Lung (tissue), 12 donors: ENCODE measurements around the gene NCK1. TPM values are rescaled to one million over a fixed set of nuclear protein-coding genes. Genes with fewer than 3 reads are reported as not detected.
A peak's percentile ranks its signal among the peaks of the same experiment; 100 is the strongest.

Experiments used
- ATAC-seq: fragments of 200-7000 bp; cut with Tn5 transposase; one replicate; pipeline ENCODE4 v1.9.1; 2020; ENCODE audit warnings: moderate number of reproducible peaks; ENCODE audit not compliant: insufficient read depth, low FRiP score
- DNase-seq, 3 donors: peaks; one replicate each; pipeline ENCODE4 v3.0.0-alpha.2; 2013 to 2017
- H3K27ac ChIP-seq, 2 donors: one replicate each; pipeline ENCODE4 v1.5.1; 2013; ENCODE audit warnings: mild to moderate bottlenecking in 2 of 2, moderate library complexity in 2 of 2, control low read depth in 1 of 2, inconsistent platforms in 1 of 2, low read depth in 1 of 2, low read length in 1 of 2
- H3K27me3 ChIP-seq, 3 donors: one replicate each; pipeline ENCODE4 v1.5.1; 2013; ENCODE audit warnings: low read length in 2 of 3; ENCODE audit not compliant: control insufficient read depth in 3 of 3, insufficient read depth in 3 of 3
- H3K36me3 ChIP-seq, 4 donors: one replicate each; pipeline ENCODE4 v1.5.1; 2013; ENCODE audit warnings: low read length in 4 of 4, mild to moderate bottlenecking in 1 of 4, moderate library complexity in 1 of 4; ENCODE audit not compliant: control insufficient read depth in 4 of 4, insufficient read depth in 4 of 4
- H3K4me1 ChIP-seq, 5 donors: one replicate each; pipeline ENCODE4 v1.5.1; 2013; ENCODE audit warnings: low read length in 5 of 5, mild to moderate bottlenecking in 2 of 5, moderate library complexity in 1 of 5; ENCODE audit not compliant: control insufficient read depth in 5 of 5, insufficient read depth in 5 of 5
- H3K4me3 ChIP-seq: one replicate; pipeline ENCODE4 v1.5.1; 2013; ENCODE audit warnings: mild to moderate bottlenecking, control low read depth, moderate library complexity
- H3K9ac ChIP-seq, 2 donors: one replicate each; pipeline ENCODE4 v1.5.1; 2013; ENCODE audit warnings: low read length in 2 of 2, control low read depth in 1 of 2; ENCODE audit not compliant: insufficient read depth in 1 of 2
- H3K9me3 ChIP-seq, 4 donors: one replicate each; pipeline ENCODE4 v1.5.1; 2013; ENCODE audit warnings: low read length in 3 of 4, mild to moderate bottlenecking in 1 of 4, moderate library complexity in 1 of 4; ENCODE audit not compliant: control insufficient read depth in 4 of 4, insufficient read depth in 3 of 4
- CTCF ChIP-seq: IDR thresholded peaks from 2 replicates; pipeline ENCODE4 v1.5.1; 2012; ENCODE audit warnings: mild to moderate bottlenecking; ENCODE audit errors: control extremely low read depth, extremely low read depth
- WGBS, 2 donors: extraction: QIAGEN DNeasy Blood & Tissue Kit; methylation state at CpG; one replicate each; pipeline ENCODE4 v1.1.7; 2013; 5-methylcytosine and 5-hydroxymethylcytosine counted together
- polyA plus RNA-seq, 2 donors: library from polyadenylated mRNA; stranded (reverse); fragments of 200-250 nt; gene quantifications; one replicate each; pipeline ENCODE4 v1.2.1, GENCODE V29; 2013
- total RNA-seq, 2 donors: library from RNA; depleted of rRNA in 1 of 2; stranded (reverse); fragments of >200 nt in 1 of 2; gene quantifications; one replicate each; pipeline ENCODE4 v1.2.1, GENCODE V29; 2014 to 2021
- donor health status: control.
- donor health status: control.
- donor health status: Bipolar disorder and iron deficiency.
- donor health status: healthy.
- donor health status: DM: yes; HTN: yes; CAD: no.

Gene NCK1
- total and polyA plus RNA-seq, 4 donors: 11.3 to 68.0 (median 30.2) TPM

DNA sequence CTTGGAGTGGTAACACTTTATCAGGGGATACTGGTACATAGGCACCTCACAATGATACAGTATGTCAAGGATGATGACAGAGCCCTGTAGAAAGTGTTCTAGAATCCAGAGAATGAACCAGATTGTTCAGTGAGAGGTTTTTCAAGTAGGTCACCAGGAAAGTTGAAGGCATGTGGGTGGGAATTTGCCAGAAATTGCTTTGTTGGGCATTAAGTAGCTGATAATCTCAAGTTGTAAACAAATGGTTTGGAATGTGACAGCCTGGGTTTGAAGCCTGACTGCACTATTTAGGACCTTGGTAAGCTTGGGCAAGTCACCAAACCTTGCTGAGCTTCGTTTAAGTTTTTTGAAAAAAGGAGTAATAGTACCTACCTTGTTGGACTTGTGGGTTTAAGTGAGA lies 30.5 kb upstream of the NCK1 start:
- Histone ChIP-seq H3K4me1 (peaks cover 0 to 3% (median 0%) of the 10 kb centered on the region in 5 donors), H3K9me3 (no peaks in the 10 kb centered on the region), H3K27ac (no peak overlapping the region), H3K9ac (no peak overlapping the region), H3K4me3 (no peak overlapping the region), H3K27me3 (no peaks in the 10 kb centered on the region), H3K36me3 (peaks cover 0 to 2% (median 0%) of the 10 kb centered on the region in 4 donors)
- no peak for TF ChIP-seq CTCF
- 54 to 80% methylated on average over 1 of the region's 1 CpG for WGBS, 2 donors
- ATAC-seq: no peak
- no peak for DNase-seq

- Histone ChIP-seq H3K27me3 (no peaks in the 10 kb centered on the region), H3K9ac (no peak overlapping the region), H3K9me3 (no peaks in the 10 kb centered on the region), H3K27ac (no peak overlapping the region), H3K4me3 (no peak overlapping the region), H3K4me1 (peaks cover 0 to 11% (median 0%) of the 10 kb centered on the region in 5 donors), H3K36me3 (no peaks in the 10 kb centered on the region)
- DNase-seq: peak in 1 of 3 donors; percentile 26
- no peak for TF ChIP-seq CTCF
- WGBS, 2 donors: 77 to 80% methylated on average over 1 of the region's 1 CpG
- no peak for ATAC-seq
Measured at GRCh38 chr3:136835089-136835812, 26.8 kb upstream of the NCK1 start.

- no peak overlapping the region for H3K9ac ChIP-seq
- H3K27ac ChIP-seq: no peak overlapping the region
- no peaks in the 10 kb centered on the region for H3K9me3 ChIP-seq
- H3K4me3 ChIP-seq: no peak overlapping the region
- 38 to 40% methylated on average over 3 of the region's 3 CpGs for WGBS, 2 donors
- no peak for DNase-seq
- peaks cover 0 to 11% (median 0%) of the 10 kb centered on the region in 5 donors for H3K4me1 ChIP-seq
- no peak for TF ChIP-seq CTCF
- no peaks in the 10 kb centered on the region for H3K36me3 ChIP-seq
- ATAC-seq: no peak
- no peaks in the 10 kb centered on the region for H3K27me3 ChIP-seq
Measured at GRCh38 chr3:136835813-136836510, 26.0 kb upstream of the NCK1 start.
